GM23338 (cell line): ENCODE results near the gene KCNG3. TPM values are rescaled to one million over a fixed set of nuclear protein-coding genes. Genes with fewer than 3 reads are reported as not detected.

Experiments
- ATAC-seq: fragments of 200-7000 bp; cut with Tn5 transposase; 3 replicates; pipeline ENCODE4 v1.9.1; 2020
- DNase-seq: peaks from one replicate; pipeline ENCODE4 v3.0.0-alpha.2; 2015; ENCODE audit warnings: low spot score
- H2AFZ ChIP-seq: fragments of 200-600 bp; sonication (generic); 2 replicates; pipeline ENCODE4 v1.8.0; 2016; ENCODE audit warnings: antibody characterized with exemption, mild to moderate bottlenecking, moderate library complexity
- H3F3A ChIP-seq: fragments of 200-600 bp; sonication (generic); replicated peaks from 2 replicates; pipeline ENCODE4 v1.8.0; 2017; ENCODE audit warnings: antibody characterized with exemption, mixed run types, low read depth
- H3K27ac ChIP-seq: fragments of 200-600 bp; sonication (generic); 2 replicates; pipeline ENCODE4 v1.6.1; 2016; ENCODE audit warnings: low read depth
- H3K27me3 ChIP-seq: fragments of 200-600 bp; sonication (generic); 2 replicates; pipeline ENCODE4 v1.8.0; 2016; ENCODE audit warnings: mild to moderate bottlenecking, mixed run types, moderate library complexity; ENCODE audit not compliant: insufficient read depth
- H3K36me3 ChIP-seq: fragments of 200-600 bp; sonication (generic); 2 replicates; pipeline ENCODE4 v1.8.0; 2016; ENCODE audit warnings: mild to moderate bottlenecking; ENCODE audit not compliant: insufficient read depth
- H3K4me1 ChIP-seq: fragments of 200-600 bp; sonication (generic); 2 replicates; pipeline ENCODE4 v1.8.0; 2016; ENCODE audit warnings: mild to moderate bottlenecking, moderate library complexity; ENCODE audit not compliant: insufficient read depth
- H3K4me2 ChIP-seq: fragments of 200-600 bp; sonication (generic); 2 replicates; pipeline ENCODE4 v1.7.1; 2017; ENCODE audit warnings: mixed run types
- H3K4me3 ChIP-seq: fragments of 200-600 bp; sonication (generic); 2 replicates; pipeline ENCODE4 v1.6.1; 2016; ENCODE audit warnings: mixed run types
- H3K79me2 ChIP-seq: fragments of 200-600 bp; sonication (generic); replicated peaks from 2 replicates; pipeline ENCODE4 v1.8.0; 2017; ENCODE audit warnings: mild to moderate bottlenecking; ENCODE audit not compliant: insufficient read depth
- H3K9me2 ChIP-seq: fragments of 200-600 bp; sonication (generic); 2 replicates; pipeline ENCODE4 v1.8.0; 2017; ENCODE audit not compliant: insufficient read depth
- H4K20me1 ChIP-seq: fragments of 200-600 bp; sonication (generic); replicated peaks from 2 replicates; pipeline ENCODE4 v1.8.0; 2017; ENCODE audit warnings: mild to moderate bottlenecking; ENCODE audit not compliant: insufficient read depth
- H3K27ac Mint-ChIP-seq: 2 replicates; pipeline ENCODE4 v1.8.0; 2020; ENCODE audit warnings: inconsistent platforms, mild to moderate bottlenecking, moderate library complexity, mixed read lengths
- H3K27me3 Mint-ChIP-seq: 3 replicates; pipeline ENCODE4 v1.8.0; 2022; ENCODE audit warnings: low read depth, mild to moderate bottlenecking, moderate library complexity, mixed read lengths, inconsistent platforms; ENCODE audit not compliant: insufficient read depth, poor library complexity
- H3K36me3 Mint-ChIP-seq: 3 replicates; pipeline ENCODE4 v1.8.0; 2021; ENCODE audit warnings: low read depth, mild to moderate bottlenecking, inconsistent platforms, moderate library complexity, mixed read lengths
- H3K4me1 Mint-ChIP-seq: 3 replicates; pipeline ENCODE4 v1.8.0; 2020; ENCODE audit warnings: mild to moderate bottlenecking, inconsistent platforms, mixed read lengths
- H3K4me3 Mint-ChIP-seq: 3 replicates; pipeline ENCODE4 v1.8.0; 2021; ENCODE audit warnings: moderate library complexity, mild to moderate bottlenecking, inconsistent platforms, mixed read lengths
- H3K9me3 Mint-ChIP-seq: 3 replicates; pipeline ENCODE4 v1.8.0; 2020; ENCODE audit warnings: moderate library complexity, mild to moderate bottlenecking, inconsistent platforms, mixed read lengths
- CREB1 ChIP-seq: fragments of 250-450 bp; sonication (Bioruptor Pico); IDR thresholded peaks from 2 replicates; pipeline ENCODE4 v1.5.0; 2020; ENCODE audit warnings: low read depth, mild to moderate bottlenecking, moderate library complexity
- EZH2 ChIP-seq: fragments of 200-600 bp; sonication (generic); IDR thresholded peaks from one replicate; pipeline ENCODE4 v1.8.0; 2017; ENCODE audit warnings: antibody characterized with exemption, mild to moderate bottlenecking, low read depth; ENCODE audit not compliant: unreplicated experiment
- EZH2phosphoT487 ChIP-seq: fragments of 200-600 bp; sonication (generic); IDR thresholded peaks from one replicate; pipeline ENCODE4 v1.8.1; 2018; ENCODE audit warnings: antibody characterized with exemption; ENCODE audit not compliant: unreplicated experiment
- POLR2AphosphoS5 ChIP-seq: IDR thresholded peaks from 2 replicates; pipeline ENCODE4 v1.6.1; 2016; ENCODE audit warnings: antibody characterized with exemption, low read depth
- STAT1 ChIP-seq: IDR thresholded peaks from one replicate; pipeline ENCODE4 v1.6.1; 2016; ENCODE audit warnings: antibody characterized with exemption; ENCODE audit not compliant: unreplicated experiment
- polyA plus RNA-seq: library from polyadenylated mRNA; unstranded; fragments of >200 nt; fragmentation: Nextera tagmentation; extraction: Ambion mirVana; gene quantifications from 2 replicates; pipeline ENCODE4 v1.2.1, GENCODE V29; 2016
- total RNA-seq: library from RNA; depleted of rRNA; stranded (reverse); fragments of >200 nt; shearing (Covaris generic); gene quantifications from 2 replicates; pipeline ENCODE4 v1.2.3, GENCODE V29; 2014
- TF ChIP-seq, protein P1 (sequence below), 2 experiments: fragments of 200-600 bp in 1 of 2; sonication (generic) in 1 of 2; conservative IDR thresholded peaks; 2 replicates each; pipeline versions ENCODE4 v1.5.1 to v1.6.1; 2016 to 2017; ENCODE audit warnings: antibody characterized with exemption in 2 of 2, low read depth in 2 of 2, mild to moderate bottlenecking in 2 of 2, moderate library complexity in 1 of 2
- TF ChIP-seq, protein P2 (sequence below): fragments of 250-450 bp; sonication (Bioruptor Pico); IDR thresholded peaks from 2 replicates; pipeline ENCODE4 v1.5.0; 2020; ENCODE audit warnings: mild to moderate bottlenecking, moderate library complexity

KCNG3 gene
- total and polyA plus RNA-seq, 2 experiments from 2014 or later = 2.5 to 36.2 TPM

DNA sequence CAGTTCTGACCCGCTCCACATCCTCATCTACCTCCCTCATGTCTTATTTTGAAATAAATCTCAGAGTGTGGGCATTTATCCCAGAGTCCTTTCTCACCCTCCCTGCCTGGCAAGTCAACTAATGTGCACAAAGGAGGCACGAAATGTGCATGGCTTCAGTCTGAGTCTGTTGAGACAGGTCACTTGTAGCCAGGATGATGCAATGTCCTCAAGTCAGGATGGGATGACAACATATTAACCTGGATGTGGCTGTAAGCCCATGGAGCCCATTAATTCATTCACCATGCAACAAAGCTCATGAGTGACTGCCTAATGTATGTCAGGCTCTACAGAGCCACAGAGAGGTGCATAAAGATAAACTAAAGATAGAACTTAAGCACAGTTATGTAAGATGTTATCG, 34.5 kb downstream of the KCNG3 start (continued):
- TF ChIP-seq, protein P1, sequence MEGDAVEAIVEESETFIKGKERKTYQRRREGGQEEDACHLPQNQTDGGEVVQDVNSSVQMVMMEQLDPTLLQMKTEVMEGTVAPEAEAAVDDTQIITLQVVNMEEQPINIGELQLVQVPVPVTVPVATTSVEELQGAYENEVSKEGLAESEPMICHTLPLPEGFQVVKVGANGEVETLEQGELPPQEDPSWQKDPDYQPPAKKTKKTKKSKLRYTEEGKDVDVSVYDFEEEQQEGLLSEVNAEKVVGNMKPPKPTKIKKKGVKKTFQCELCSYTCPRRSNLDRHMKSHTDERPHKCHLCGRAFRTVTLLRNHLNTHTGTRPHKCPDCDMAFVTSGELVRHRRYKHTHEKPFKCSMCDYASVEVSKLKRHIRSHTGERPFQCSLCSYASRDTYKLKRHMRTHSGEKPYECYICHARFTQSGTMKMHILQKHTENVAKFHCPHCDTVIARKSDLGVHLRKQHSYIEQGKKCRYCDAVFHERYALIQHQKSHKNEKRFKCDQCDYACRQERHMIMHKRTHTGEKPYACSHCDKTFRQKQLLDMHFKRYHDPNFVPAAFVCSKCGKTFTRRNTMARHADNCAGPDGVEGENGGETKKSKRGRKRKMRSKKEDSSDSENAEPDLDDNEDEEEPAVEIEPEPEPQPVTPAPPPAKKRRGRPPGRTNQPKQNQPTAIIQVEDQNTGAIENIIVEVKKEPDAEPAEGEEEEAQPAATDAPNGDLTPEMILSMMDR (conservative IDR thresholded peaks at IDR 0.05; ENCODE audit: low read depth in 2 of 2) = no peak
- TF ChIP-seq EZH2phosphoT487 = no peak

DNA sequence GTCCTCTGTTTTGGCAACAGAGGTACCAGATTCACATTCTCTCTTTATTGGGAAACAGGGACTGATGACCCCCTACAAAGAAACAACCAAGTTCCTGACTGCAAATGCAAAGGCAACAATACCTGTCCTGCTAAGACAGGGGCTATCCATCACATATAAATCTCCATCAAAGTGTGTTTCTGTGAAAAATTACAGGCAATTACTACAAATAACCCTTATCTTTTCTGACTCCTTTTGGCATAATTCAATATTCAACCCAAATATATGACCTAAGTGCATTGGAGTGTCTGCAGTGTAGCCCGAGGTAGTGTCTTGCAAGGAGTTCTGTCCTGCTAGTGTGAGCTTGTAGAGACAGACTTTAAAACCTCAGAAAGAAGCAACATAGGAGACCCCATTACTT, 35.4 kb downstream of the KCNG3 start:
- H3K27ac Mint-ChIP-seq = no peak overlapping the region
- peaks cover 6% of the 10 kb centered on the region for H3K27me3 Mint-ChIP-seq

More for the DNA sequence above, 35.4 kb downstream of the KCNG3 start:
- Mint-ChIP-seq H3K4me3 (no peak overlapping the region), H3K9me3 (no peaks in the 10 kb centered on the region), H3K4me1 (peaks cover 27% of the 10 kb centered on the region), H3K36me3 (peaks cover 6% of the 10 kb centered on the region; the same call in 1 of the 3 replicates)
- Histone ChIP-seq H3K79me2 (peaks cover 92% of the 10 kb centered on the region), H4K20me1 (peaks cover 13% of the 10 kb centered on the region; the same call in 1 of the 2 replicates), H3K4me2 (no peak overlapping the region; the same call in 1 of the 2 replicates), H3K9me2 (no peaks in the 10 kb centered on the region), H3F3A (peaks cover 4% of the 10 kb centered on the region; the same call in 1 of the 2 replicates), H3K27me3 (no peaks in the 10 kb centered on the region), H2AFZ (no peak overlapping the region), H3K36me3 (no peaks in the 10 kb centered on the region), H3K4me3 (no peak overlapping the region), H3K27ac (peak overlapping the region; percentile 76; the same call in 1 of the 2 replicates), H3K4me1 (peaks cover 10% of the 10 kb centered on the region)
- TF ChIP-seq EZH2 (no peak), EZH2phosphoT487 (no peak), CREB1 (CRISPR knock-in tag) (no peak), STAT1 (no peak), POLR2AphosphoS5 (no peak)
- TF ChIP-seq, protein P2, sequence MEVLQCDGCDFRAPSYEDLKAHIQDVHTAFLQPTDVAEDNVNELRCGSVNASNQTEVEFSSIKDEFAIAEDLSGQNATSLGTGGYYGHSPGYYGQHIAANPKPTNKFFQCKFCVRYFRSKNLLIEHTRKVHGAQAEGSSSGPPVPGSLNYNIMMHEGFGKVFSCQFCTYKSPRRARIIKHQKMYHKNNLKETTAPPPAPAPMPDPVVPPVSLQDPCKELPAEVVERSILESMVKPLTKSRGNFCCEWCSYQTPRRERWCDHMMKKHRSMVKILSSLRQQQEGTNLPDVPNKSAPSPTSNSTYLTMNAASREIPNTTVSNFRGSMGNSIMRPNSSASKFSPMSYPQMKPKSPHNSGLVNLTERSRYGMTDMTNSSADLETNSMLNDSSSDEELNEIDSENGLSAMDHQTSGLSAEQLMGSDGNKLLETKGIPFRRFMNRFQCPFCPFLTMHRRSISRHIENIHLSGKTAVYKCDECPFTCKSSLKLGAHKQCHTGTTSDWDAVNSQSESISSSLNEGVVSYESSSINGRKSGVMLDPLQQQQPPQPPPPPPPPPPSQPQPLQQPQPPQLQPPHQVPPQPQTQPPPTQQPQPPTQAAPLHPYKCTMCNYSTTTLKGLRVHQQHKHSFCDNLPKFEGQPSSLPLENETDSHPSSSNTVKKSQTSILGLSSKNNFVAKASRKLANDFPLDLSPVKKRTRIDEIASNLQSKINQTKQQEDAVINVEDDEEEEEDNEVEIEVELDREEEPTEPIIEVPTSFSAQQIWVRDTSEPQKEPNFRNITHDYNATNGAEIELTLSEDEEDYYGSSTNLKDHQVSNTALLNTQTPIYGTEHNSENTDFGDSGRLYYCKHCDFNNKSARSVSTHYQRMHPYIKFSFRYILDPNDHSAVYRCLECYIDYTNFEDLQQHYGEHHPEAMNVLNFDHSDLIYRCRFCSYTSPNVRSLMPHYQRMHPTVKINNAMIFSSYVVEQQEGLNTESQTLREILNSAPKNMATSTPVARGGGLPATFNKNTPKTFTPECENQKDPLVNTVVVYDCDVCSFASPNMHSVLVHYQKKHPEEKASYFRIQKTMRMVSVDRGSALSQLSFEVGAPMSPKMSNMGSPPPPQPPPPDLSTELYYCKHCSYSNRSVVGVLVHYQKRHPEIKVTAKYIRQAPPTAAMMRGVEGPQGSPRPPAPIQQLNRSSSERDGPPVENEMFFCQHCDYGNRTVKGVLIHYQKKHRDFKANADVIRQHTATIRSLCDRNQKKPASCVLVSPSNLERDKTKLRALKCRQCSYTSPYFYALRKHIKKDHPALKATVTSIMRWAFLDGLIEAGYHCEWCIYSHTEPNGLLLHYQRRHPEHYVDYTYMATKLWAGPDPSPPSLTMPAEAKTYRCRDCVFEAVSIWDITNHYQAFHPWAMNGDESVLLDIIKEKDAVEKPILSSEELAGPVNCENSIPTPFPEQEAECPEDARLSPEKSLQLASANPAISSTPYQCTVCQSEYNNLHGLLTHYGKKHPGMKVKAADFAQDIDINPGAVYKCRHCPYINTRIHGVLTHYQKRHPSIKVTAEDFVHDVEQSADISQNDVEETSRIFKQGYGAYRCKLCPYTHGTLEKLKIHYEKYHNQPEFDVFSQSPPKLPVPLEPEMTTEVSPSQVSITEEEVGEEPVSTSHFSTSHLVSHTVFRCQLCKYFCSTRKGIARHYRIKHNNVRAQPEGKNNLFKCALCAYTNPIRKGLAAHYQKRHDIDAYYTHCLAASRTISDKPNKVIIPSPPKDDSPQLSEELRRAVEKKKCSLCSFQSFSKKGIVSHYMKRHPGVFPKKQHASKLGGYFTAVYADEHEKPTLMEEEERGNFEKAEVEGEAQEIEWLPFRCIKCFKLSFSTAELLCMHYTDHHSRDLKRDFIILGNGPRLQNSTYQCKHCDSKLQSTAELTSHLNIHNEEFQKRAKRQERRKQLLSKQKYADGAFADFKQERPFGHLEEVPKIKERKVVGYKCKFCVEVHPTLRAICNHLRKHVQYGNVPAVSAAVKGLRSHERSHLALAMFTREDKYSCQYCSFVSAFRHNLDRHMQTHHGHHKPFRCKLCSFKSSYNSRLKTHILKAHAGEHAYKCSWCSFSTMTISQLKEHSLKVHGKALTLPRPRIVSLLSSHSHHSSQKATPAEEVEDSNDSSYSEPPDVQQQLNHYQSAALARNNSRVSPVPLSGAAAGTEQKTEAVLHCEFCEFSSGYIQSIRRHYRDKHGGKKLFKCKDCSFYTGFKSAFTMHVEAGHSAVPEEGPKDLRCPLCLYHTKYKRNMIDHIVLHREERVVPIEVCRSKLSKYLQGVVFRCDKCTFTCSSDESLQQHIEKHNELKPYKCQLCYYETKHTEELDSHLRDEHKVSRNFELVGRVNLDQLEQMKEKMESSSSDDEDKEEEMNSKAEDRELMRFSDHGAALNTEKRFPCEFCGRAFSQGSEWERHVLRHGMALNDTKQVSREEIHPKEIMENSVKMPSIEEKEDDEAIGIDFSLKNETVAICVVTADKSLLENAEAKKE (CRISPR knock-in tag) = no peak
- no peak for ATAC-seq
- DNase-seq = no peak
